Gastrocnemius medialis (tissue), 4 donors: Measurements from ENCODE around the gene BBOX1.

Experiments used
- CTCF ChIP-seq, 5 experiments: fragments of 450-650 bp in 3 of 5; fragments of 200-600 bp in 2 of 5; sonication (generic) in 2 of 5; IDR thresholded peaks in 4 of 5; conservative IDR thresholded peaks in 1 of 5; 1 replicate in 4 of 5; 2 replicates in 1 of 5; pipeline ENCODE4 v1.5.1; 2016 to 2019; ENCODE audit warnings: antibody characterized with exemption in 5 of 5, mild to moderate bottlenecking in 3 of 5, moderate library complexity in 3 of 5
- POLR2A ChIP-seq, 2 donors: fragments of 450-650 bp; IDR thresholded peaks; one replicate each; pipeline ENCODE4 v1.6.1; 2017; ENCODE audit warnings: antibody characterized with exemption in 2 of 2, mild to moderate bottlenecking in 2 of 2, moderate library complexity in 2 of 2

GRCh38 chr11:27060816-27061460, 20.3 kb downstream of the BBOX1 start:
- TF ChIP-seq CTCF (IDR thresholded peaks at IDR 0.05 in 4 of 5, conservative IDR thresholded peaks at IDR 0.05 in 1 of 5) (no peak), POLR2A (IDR thresholded peaks at IDR 0.05) (no peak)
